ENCODE data around the gene ABCB8.

DNA sequence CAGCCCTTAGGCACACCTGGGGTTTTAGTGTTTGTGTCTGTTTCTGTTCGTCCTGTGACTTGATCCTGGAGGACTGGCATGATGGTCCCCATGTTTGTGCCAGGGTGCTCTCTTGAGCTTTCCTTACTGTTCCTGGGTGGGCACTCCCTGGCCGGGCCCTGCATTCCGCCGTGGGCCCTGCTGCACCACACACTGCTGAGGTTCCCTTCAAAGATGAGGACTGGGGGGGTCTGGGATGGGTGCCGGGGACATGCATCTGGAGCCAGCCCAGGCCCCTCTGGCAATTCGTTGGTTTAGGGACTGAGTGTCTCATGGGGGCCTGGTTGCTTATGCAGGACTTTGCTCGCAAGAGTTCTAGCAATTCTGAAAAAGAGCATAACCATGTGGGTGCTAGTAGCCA lies 62.8 kb downstream of the ABCB8 start:
- TF ChIP-seq CHD1 (IDR thresholded peaks at IDR 0.05; ENCODE audit: low read depth, low read length) (no peak), SUZ12 (IDR thresholded peaks at IDR 0.05; ENCODE audit: low read length) (no peak)
- TF ChIP-seq, protein P1, sequence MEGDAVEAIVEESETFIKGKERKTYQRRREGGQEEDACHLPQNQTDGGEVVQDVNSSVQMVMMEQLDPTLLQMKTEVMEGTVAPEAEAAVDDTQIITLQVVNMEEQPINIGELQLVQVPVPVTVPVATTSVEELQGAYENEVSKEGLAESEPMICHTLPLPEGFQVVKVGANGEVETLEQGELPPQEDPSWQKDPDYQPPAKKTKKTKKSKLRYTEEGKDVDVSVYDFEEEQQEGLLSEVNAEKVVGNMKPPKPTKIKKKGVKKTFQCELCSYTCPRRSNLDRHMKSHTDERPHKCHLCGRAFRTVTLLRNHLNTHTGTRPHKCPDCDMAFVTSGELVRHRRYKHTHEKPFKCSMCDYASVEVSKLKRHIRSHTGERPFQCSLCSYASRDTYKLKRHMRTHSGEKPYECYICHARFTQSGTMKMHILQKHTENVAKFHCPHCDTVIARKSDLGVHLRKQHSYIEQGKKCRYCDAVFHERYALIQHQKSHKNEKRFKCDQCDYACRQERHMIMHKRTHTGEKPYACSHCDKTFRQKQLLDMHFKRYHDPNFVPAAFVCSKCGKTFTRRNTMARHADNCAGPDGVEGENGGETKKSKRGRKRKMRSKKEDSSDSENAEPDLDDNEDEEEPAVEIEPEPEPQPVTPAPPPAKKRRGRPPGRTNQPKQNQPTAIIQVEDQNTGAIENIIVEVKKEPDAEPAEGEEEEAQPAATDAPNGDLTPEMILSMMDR (IDR thresholded peaks at IDR 0.05; ENCODE audit: control extremely low read depth in 1 of 3, insufficient read depth in 1 of 3, low read depth in 1 of 3, low read length in 3 of 3), result no peak
